Panc1 (cell line): ENCODE results near the gene FGF22. TPM values are rescaled to one million over a fixed set of nuclear protein-coding genes. Genes with fewer than 3 reads are reported as not detected.
"Not testable (repeated sequence)": the region's sequence is repeated elsewhere in the genome, so short reads cannot be mapped to it uniquely, and the experiment has no call there.

Experiments used
- ATAC-seq: fragments of 200-7000 bp; cut with Tn5 transposase; 2 replicates; pipeline ENCODE4 v1.9.1; 2020; ENCODE audit warnings: mild to moderate bottlenecking, moderate library complexity
- BruUV-seq: library from RNA; stranded (reverse); fragments of 400-500 nt; replicated peaks from 2 replicates; lab custom pipeline; 2021; lab: Mats Ljungman, UMichigan
- CTCF ChIA-PET: fragments of 300-600 bp; sonication (Branson Sonifier 250); formaldehyde crosslinking; loops from one replicate; lab custom pipeline; 2022; ENCODE audit warnings: antibody characterized with exemption; lab: Charles Lee
- POLR2A ChIA-PET: fragments of 300-600 bp; sonication (Branson Sonifier 250); formaldehyde crosslinking; loops from one replicate; lab custom pipeline; 2022; ENCODE audit warnings: antibody characterized with exemption; lab: Charles Lee
- DNase-seq: peaks from one replicate; pipeline ENCODE4 v3.0.0-alpha.2; 2010; ENCODE audit warnings: low read depth, low spot score
- H3K27ac ChIP-seq: 2 replicates; pipeline ENCODE4 v1.5.1; 2011; ENCODE audit warnings: mild to moderate bottlenecking, low read length, inconsistent platforms
- H3K27me3 ChIP-seq: fragments of 200-500 bp; sonication (Bioruptor generic); 2 replicates; pipeline ENCODE4 v1.6.0; 2014; ENCODE audit warnings: low read length, inconsistent platforms; ENCODE audit not compliant: control insufficient read depth, insufficient read depth
- H3K36me3 ChIP-seq: fragments of 200-500 bp; sonication (Bioruptor generic); 2 replicates; pipeline ENCODE4 v1.5.1; 2014; ENCODE audit warnings: inconsistent platforms, mild to moderate bottlenecking, low read length, moderate library complexity; ENCODE audit not compliant: control insufficient read depth, insufficient read depth
- H3K4me1 ChIP-seq: 2 replicates; pipeline ENCODE4 v1.5.1; 2011; ENCODE audit warnings: inconsistent platforms, mild to moderate bottlenecking, low read length, moderate library complexity; ENCODE audit not compliant: control insufficient read depth, insufficient read depth
- H3K4me3 ChIP-seq, 2 experiments: 2 replicates each; pipeline ENCODE4 v1.5.1; 2011 to 2012; ENCODE audit warnings: low read depth in 2 of 2, low read length in 2 of 2, mild to moderate bottlenecking in 2 of 2, inconsistent platforms in 1 of 2, moderate library complexity in 1 of 2
- H3K9me3 ChIP-seq: fragments of 200-500 bp; sonication (Bioruptor generic); 2 replicates; pipeline ENCODE4 v1.5.1; 2014; ENCODE audit warnings: low read depth, mild to moderate bottlenecking, inconsistent platforms, low read length, moderate library complexity; ENCODE audit not compliant: control insufficient read depth, insufficient read depth
- CTCF ChIP-seq: fragments of 450-650 bp; IDR thresholded peaks from 2 replicates; pipeline ENCODE4 v1.5.1; 2017; ENCODE audit warnings: mild to moderate bottlenecking
- POLR2AphosphoS5 ChIP-seq: IDR thresholded peaks from 2 replicates; pipeline ENCODE4 v1.6.1; 2012; ENCODE audit warnings: mild to moderate bottlenecking, low read depth, low read length, moderate library complexity
- REST ChIP-seq, 2 experiments: IDR thresholded peaks; 2 replicates each; pipeline ENCODE4 v1.6.1; 2011 to 2012; ENCODE audit warnings: low read depth in 2 of 2, control low read depth in 1 of 2, low read length in 1 of 2, mild to moderate bottlenecking in 1 of 2, moderate library complexity in 1 of 2; ENCODE audit not compliant: insufficient read depth in 1 of 2
- SIN3A ChIP-seq: IDR thresholded peaks from 2 replicates; pipeline ENCODE4 v1.6.1; 2012; ENCODE audit warnings: low read depth, mild to moderate bottlenecking, low read length, moderate library complexity, borderline replicate concordance; ENCODE audit not compliant: insufficient read depth
- TCF7L2 ChIP-seq: IDR thresholded peaks from 2 replicates; pipeline ENCODE4 v1.6.1; 2011; ENCODE audit warnings: mild to moderate bottlenecking, low read depth, low read length, inconsistent platforms
- in situ Hi-C: cut with HindIII; loops from 2 replicates; pipeline ENCODE4 v1.10.0; 2016; ENCODE audit warnings: low sequenced_read_pairs, low pct_unique_long_range_greater_than_20kb
- intact Hi-C: fragments of 100-400 bp; cut with micrococcal nuclease; formaldehyde crosslinking; loops from one replicate; pipeline ENCODE4 v1.10.0; 2022; ENCODE audit not compliant: unreplicated experiment
- total RNA-seq: library from RNA; stranded (reverse); gene quantifications from one replicate; pipeline ENCODE4 v1.2.1, GENCODE V29; 2021; ENCODE audit not compliant: unreplicated experiment

FGF22 gene
- total RNA-seq, 1 experiment from 2014 or later: 0.72 TPM

- H3K27me3 ChIP-seq, H3K4me3 ChIP-seq, H3K9me3 ChIP-seq, CTCF ChIA-PET, H3K36me3 ChIP-seq, BruUV-seq, H3K4me1 ChIP-seq, ATAC-seq, in situ Hi-C loops, H3K27ac ChIP-seq, intact Hi-C loops, POLR2A ChIA-PET, DNase-seq: not testable (repeated sequence)
Measured at GRCh38 chr19:603779-604178, 35.9 kb upstream of the FGF22 start.

GRCh38 chr19:604355-604754 lies 35.3 kb upstream of the FGF22 start:
- H3K4me3 ChIP-seq: no peak overlapping the region
- BruUV-seq: no TSS peak

GRCh38 chr19:605061-605971 lies 34.4 kb upstream of the FGF22 start:
- ATAC-seq, H3K36me3 ChIP-seq, intact Hi-C loops, BruUV-seq, H3K27me3 ChIP-seq, DNase-seq, in situ Hi-C loops, POLR2A ChIA-PET, H3K27ac ChIP-seq, H3K9me3 ChIP-seq, H3K4me3 ChIP-seq, CTCF ChIA-PET: not testable (repeated sequence)
- peaks cover 17% of the 10 kb centered on the region; the same call in 1 of the 2 replicates for H3K4me1 ChIP-seq

More at GRCh38 chr19:604355-604754, 35.3 kb upstream of the FGF22 start:
- ChIA-PET CTCF (no interaction called here), POLR2A (no interaction called here)
- intact Hi-C loops (no loop called here), in situ Hi-C loops (no loop called here)
- DNase-seq (no peak), ATAC-seq (no peak; the same call in 1 of the 2 replicates)
- no peaks in the 10 kb centered on the region for H3K36me3 ChIP-seq
- H3K9me3 ChIP-seq: no peaks in the 10 kb centered on the region
- no peak overlapping the region for H3K27ac ChIP-seq
- TF ChIP-seq CTCF (no peak), REST (IDR thresholded peaks at IDR 0.05; ENCODE audit: insufficient read depth in 1 of 2, low read depth in 2 of 2, low read length in 1 of 2) (no peak), POLR2AphosphoS5 (no peak), SIN3A (no peak), TCF7L2 (no peak)
- no peaks in the 10 kb centered on the region for H3K27me3 ChIP-seq
- peaks cover 8% of the 10 kb centered on the region; the same call in 1 of the 2 replicates for H3K4me1 ChIP-seq
